HL-60 (cell line): Measurements from ENCODE around the gene SDK1.

ENCODE experiments used
- GABPA ChIP-seq: IDR thresholded peaks from 2 replicates; pipeline ENCODE4 v1.6.1; 2012; ENCODE audit warnings: low read depth
- POLR2AphosphoS5 ChIP-seq: IDR thresholded peaks from 2 replicates; pipeline ENCODE4 v1.6.1; 2012; ENCODE audit warnings: low read depth
- REST ChIP-seq: IDR thresholded peaks from 2 replicates; pipeline ENCODE4 v1.6.1; 2012; ENCODE audit warnings: low read depth; ENCODE audit not compliant: insufficient replicate concordance
- SPI1 ChIP-seq: IDR thresholded peaks from 2 replicates; pipeline ENCODE4 v1.6.1; 2012; ENCODE audit warnings: low read depth, mild to moderate bottlenecking, borderline replicate concordance
- TF ChIP-seq, protein P1 (sequence below): IDR thresholded peaks from one replicate; pipeline ENCODE4 v1.5.1; 2011; ENCODE audit warnings: low read length, control low read depth, inconsistent platforms; ENCODE audit not compliant: insufficient read depth

GRCh38 chr7:4140933-4141332 is 839.9 kb downstream of the SDK1 start:
- TF ChIP-seq, protein P1, sequence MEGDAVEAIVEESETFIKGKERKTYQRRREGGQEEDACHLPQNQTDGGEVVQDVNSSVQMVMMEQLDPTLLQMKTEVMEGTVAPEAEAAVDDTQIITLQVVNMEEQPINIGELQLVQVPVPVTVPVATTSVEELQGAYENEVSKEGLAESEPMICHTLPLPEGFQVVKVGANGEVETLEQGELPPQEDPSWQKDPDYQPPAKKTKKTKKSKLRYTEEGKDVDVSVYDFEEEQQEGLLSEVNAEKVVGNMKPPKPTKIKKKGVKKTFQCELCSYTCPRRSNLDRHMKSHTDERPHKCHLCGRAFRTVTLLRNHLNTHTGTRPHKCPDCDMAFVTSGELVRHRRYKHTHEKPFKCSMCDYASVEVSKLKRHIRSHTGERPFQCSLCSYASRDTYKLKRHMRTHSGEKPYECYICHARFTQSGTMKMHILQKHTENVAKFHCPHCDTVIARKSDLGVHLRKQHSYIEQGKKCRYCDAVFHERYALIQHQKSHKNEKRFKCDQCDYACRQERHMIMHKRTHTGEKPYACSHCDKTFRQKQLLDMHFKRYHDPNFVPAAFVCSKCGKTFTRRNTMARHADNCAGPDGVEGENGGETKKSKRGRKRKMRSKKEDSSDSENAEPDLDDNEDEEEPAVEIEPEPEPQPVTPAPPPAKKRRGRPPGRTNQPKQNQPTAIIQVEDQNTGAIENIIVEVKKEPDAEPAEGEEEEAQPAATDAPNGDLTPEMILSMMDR, result no peak
- TF ChIP-seq POLR2AphosphoS5 (no peak), GABPA (no peak), REST (no peak), SPI1 (no peak)
